H9 (cell line): ENCODE results near the gene SMARCD3. TPM values are rescaled to one million over a fixed set of nuclear protein-coding genes. Genes with fewer than 3 reads are reported as not detected.

Source experiments
- DNase-seq: peaks from one replicate; pipeline ENCODE4 v3.0.0-alpha.2; 2017
- H2AFZ ChIP-seq: one replicate; pipeline ENCODE4 v1.6.1; 2013; ENCODE audit warnings: mild to moderate bottlenecking, low read length, control low read depth, moderate library complexity
- H2AK5ac ChIP-seq: 2 replicates; pipeline ENCODE4 v1.6.1; 2013; ENCODE audit warnings: low read length, control low read depth, mixed read lengths; ENCODE audit not compliant: insufficient read length
- H2BK120ac ChIP-seq: one replicate; pipeline ENCODE4 v1.6.1; 2013; ENCODE audit warnings: low read depth, mild to moderate bottlenecking, low read length, control low read depth, inconsistent platforms; ENCODE audit not compliant: poor library complexity, severe bottlenecking
- H2BK12ac ChIP-seq: 2 replicates; pipeline ENCODE4 v1.6.1; 2013; ENCODE audit warnings: low read length, control low read depth, mixed read lengths, low read depth; ENCODE audit not compliant: insufficient read length
- H2BK15ac ChIP-seq: 2 replicates; pipeline ENCODE4 v1.6.1; 2013; ENCODE audit warnings: low read depth, low read length, control low read depth
- H2BK20ac ChIP-seq: one replicate; pipeline ENCODE4 v1.6.1; 2013; ENCODE audit warnings: low read depth, mild to moderate bottlenecking, low read length, control low read depth, inconsistent platforms; ENCODE audit not compliant: poor library complexity, severe bottlenecking
- H2BK5ac ChIP-seq: 2 replicates; pipeline ENCODE4 v1.6.1; 2013; ENCODE audit warnings: low read length, control low read depth, mixed read lengths; ENCODE audit not compliant: insufficient read length
- H3K14ac ChIP-seq: 2 replicates; pipeline ENCODE4 v1.6.1; 2013; ENCODE audit warnings: low read length, control low read depth; ENCODE audit not compliant: insufficient read depth
- H3K18ac ChIP-seq: 2 replicates; pipeline ENCODE4 v1.6.1; 2013; ENCODE audit warnings: low read depth, mild to moderate bottlenecking, mixed read lengths, low read length, control low read depth; ENCODE audit not compliant: insufficient read length
- H3K23ac ChIP-seq: 2 replicates; pipeline ENCODE4 v1.6.1; 2013; ENCODE audit warnings: low read length, control low read depth, mixed read lengths, low read depth; ENCODE audit not compliant: insufficient read length
- H3K23me2 ChIP-seq: 2 replicates; pipeline ENCODE4 v1.6.1; 2013; ENCODE audit warnings: low read depth, mild to moderate bottlenecking, mixed read lengths, low read length, control low read depth; ENCODE audit not compliant: insufficient read length, poor library complexity, severe bottlenecking
- H3K27ac ChIP-seq: 2 replicates; pipeline ENCODE4 v1.5.1; 2013; ENCODE audit warnings: low read length, control low read depth, mixed read lengths, low read depth; ENCODE audit not compliant: insufficient read length
- H3K27me3 ChIP-seq: 2 replicates; pipeline ENCODE4 v1.6.1; 2013; ENCODE audit warnings: low read length, control low read depth, inconsistent platforms; ENCODE audit not compliant: insufficient read depth
- H3K4ac ChIP-seq: 2 replicates; pipeline ENCODE4 v1.6.1; 2013; ENCODE audit warnings: low read depth, mild to moderate bottlenecking, control low read depth, inconsistent platforms, low read length, moderate library complexity
- H3K4me1 ChIP-seq: 2 replicates; pipeline ENCODE4 v1.6.1; 2013; ENCODE audit warnings: low read length, control low read depth, inconsistent platforms; ENCODE audit not compliant: insufficient read depth
- H3K4me2 ChIP-seq: 2 replicates; pipeline ENCODE4 v1.6.1; 2013; ENCODE audit warnings: low read length, control low read depth, mixed read lengths; ENCODE audit not compliant: insufficient read length, insufficient read depth
- H3K56ac ChIP-seq: 2 replicates; pipeline ENCODE4 v1.6.1; 2013; ENCODE audit warnings: low read depth, mild to moderate bottlenecking, mixed read lengths, low read length, control low read depth; ENCODE audit not compliant: insufficient read length
- H3K79me1 ChIP-seq: 2 replicates; pipeline ENCODE4 v1.6.1; 2013; ENCODE audit warnings: low read depth, mild to moderate bottlenecking, moderate library complexity, low read length, control low read depth, inconsistent platforms; ENCODE audit not compliant: insufficient read depth, poor library complexity, severe bottlenecking
- H3K79me2 ChIP-seq: 2 replicates; pipeline ENCODE4 v1.6.1; 2013; ENCODE audit warnings: low read length, control low read depth, inconsistent platforms; ENCODE audit not compliant: insufficient read depth
- H3K9ac ChIP-seq: 2 replicates; pipeline ENCODE4 v1.6.1; 2013; ENCODE audit warnings: low read length, control low read depth, mixed read lengths; ENCODE audit not compliant: insufficient read length; ENCODE audit errors: extremely low read depth
- H3K9me3 ChIP-seq: one replicate; pipeline ENCODE4 v1.6.1; 2013; ENCODE audit warnings: low read depth, low read length, inconsistent platforms; ENCODE audit not compliant: control insufficient read depth
- H3T11ph ChIP-seq: one replicate; pipeline ENCODE4 v1.6.1; 2013; ENCODE audit warnings: mild to moderate bottlenecking, low read length, control low read depth, inconsistent platforms
- H4K20me1 ChIP-seq: one replicate; pipeline ENCODE4 v1.6.1; 2013; ENCODE audit not compliant: control insufficient read depth, insufficient read length, insufficient read depth
- H4K5ac ChIP-seq: 2 replicates; pipeline ENCODE4 v1.6.1; 2013; ENCODE audit warnings: low read depth, mild to moderate bottlenecking, mixed read lengths, low read length, control low read depth; ENCODE audit not compliant: insufficient read length
- H4K8ac ChIP-seq: replicated peaks from 2 replicates; pipeline ENCODE4 v1.6.1; 2013; ENCODE audit warnings: low read length, control low read depth, mixed read lengths, low read depth; ENCODE audit not compliant: insufficient read length
- H4K91ac ChIP-seq: 2 replicates; pipeline ENCODE4 v1.6.1; 2013; ENCODE audit warnings: low read depth, mild to moderate bottlenecking, moderate library complexity, mixed read lengths, low read length, control low read depth; ENCODE audit not compliant: insufficient read length
- H3K27ac Mint-ChIP-seq, 3 experiments: 2 replicates in 2 of 3; 3 replicates in 1 of 3; pipeline ENCODE4 v1.8.0; 2020 to 2021; ENCODE audit warnings: mixed read lengths in 3 of 3, mild to moderate bottlenecking in 1 of 3, moderate library complexity in 1 of 3
- H3K27me3 Mint-ChIP-seq: 2 replicates; pipeline ENCODE4 v1.8.0; 2021; ENCODE audit warnings: low read depth, mild to moderate bottlenecking, moderate library complexity, mixed read lengths
- H3K36me3 Mint-ChIP-seq, 3 experiments: 2 replicates in 2 of 3; 3 replicates in 1 of 3; pipeline ENCODE4 v1.8.0; 2020 to 2021; ENCODE audit warnings: low read depth in 3 of 3, mixed read lengths in 3 of 3; ENCODE audit not compliant: insufficient read depth in 1 of 3
- H3K4me1 Mint-ChIP-seq, 2 experiments: 2 replicates each; pipeline ENCODE4 v1.8.0; 2020; ENCODE audit warnings: mixed read lengths in 2 of 2
- H3K4me3 Mint-ChIP-seq, 2 experiments: 2 replicates in 1 of 2; 3 replicates in 1 of 2; pipeline ENCODE4 v1.8.0; 2020 to 2021; ENCODE audit warnings: mild to moderate bottlenecking in 2 of 2, mixed read lengths in 2 of 2, moderate library complexity in 1 of 2
- H3K9me3 Mint-ChIP-seq, 2 experiments: 2 replicates in 1 of 2; 3 replicates in 1 of 2; pipeline ENCODE4 v1.8.0; 2020; ENCODE audit warnings: mild to moderate bottlenecking in 2 of 2, mixed read lengths in 2 of 2, moderate library complexity in 1 of 2
- CTCF ChIP-seq: fragments of 200-600 bp; sonication (generic); conservative IDR thresholded peaks from 3 replicates; pipeline ENCODE4 v1.8.0; 2021; ENCODE audit warnings: antibody characterized with exemption, mild to moderate bottlenecking
- WGBS: extraction: QIAGEN DNeasy Blood & Tissue Kit; methylation state at CpG from one replicate; pipeline ENCODE4 v1.1.7; 2013; ENCODE audit warnings: missing lambda C conversion rate, low lambda C conversion rate, mixed read lengths; ENCODE audit not compliant: insufficient read length; ENCODE audit errors: extremely low coverage; 5-methylcytosine and 5-hydroxymethylcytosine counted together
- total RNA-seq: library from RNA; stranded (reverse); gene quantifications from 2 replicates; pipeline ENCODE4 v1.2.1, GENCODE V29; 2021

Gene SMARCD3
- total RNA-seq, 1 experiment from 2014 or later: 5.0 TPM

- no peak overlapping the region for H2BK20ac ChIP-seq
- no peak overlapping the region for H2AK5ac ChIP-seq
- no peak overlapping the region for H3K27ac Mint-ChIP-seq
- no peaks in the 10 kb centered on the region for H3K4me1 ChIP-seq
- H3K79me2 ChIP-seq: no peaks in the 10 kb centered on the region
- no peak overlapping the region for H2BK5ac ChIP-seq
- no peak overlapping the region for H3K14ac ChIP-seq
- H3K23me2 ChIP-seq: no peaks in the 10 kb centered on the region
- H3K56ac ChIP-seq: no peak overlapping the region
- no peak overlapping the region for H3K27ac ChIP-seq
- H3K27me3 Mint-ChIP-seq: peaks cover 32% of the 10 kb centered on the region
- no peak overlapping the region for H3K18ac ChIP-seq
- no CpG with 5 or more reads among the region's 4 CpGs for WGBS
- no peak overlapping the region for H4K91ac ChIP-seq
- no peak for DNase-seq
- H3K4me2 ChIP-seq: no peak overlapping the region
- H3K4ac ChIP-seq: no peak overlapping the region
- no peak for TF ChIP-seq CTCF
- H3K4me1 Mint-ChIP-seq: no peaks in the 10 kb centered on the region
- no peak overlapping the region for H2BK120ac ChIP-seq
- H3K27me3 ChIP-seq: no peaks in the 10 kb centered on the region
- H2BK12ac ChIP-seq: no peak overlapping the region
- no peaks in the 10 kb centered on the region for H3K79me1 ChIP-seq
- H4K8ac ChIP-seq: no peak overlapping the region
- no peaks in the 10 kb centered on the region; a peak in 1 of 7 replicates for H3K36me3 Mint-ChIP-seq
- H2AFZ ChIP-seq: no peak overlapping the region
- no peak overlapping the region for H3T11ph ChIP-seq
- no peaks in the 10 kb centered on the region for H3K9me3 Mint-ChIP-seq
- H3K4me3 Mint-ChIP-seq: no peak overlapping the region
- H4K5ac ChIP-seq: no peak overlapping the region
- H3K23ac ChIP-seq: no peak overlapping the region
- no peaks in the 10 kb centered on the region for H4K20me1 ChIP-seq
- H2BK15ac ChIP-seq: no peak overlapping the region
- H3K9me3 ChIP-seq: no peaks in the 10 kb centered on the region
- H3K9ac ChIP-seq: no peak overlapping the region
These were observed 59.5 kb downstream of the SMARCD3 start for GRCh38 chr7:151189038-151189437.

Other genes with a start within 250 kb of the SMARCD3 start
- gene ATG9B, start 224.2 kb downstream of the SMARCD3 start, total RNA-seq: 1.5 and 2.0 TPM in 2 replicates
- 22.1 and 23.9 TPM in 2 replicates for gene ABCB8, start 220.2 kb downstream of the SMARCD3 start, total RNA-seq
- gene ASIC3, start 200.2 kb downstream of the SMARCD3 start, total RNA-seq: 1.7 and 2.3 TPM in 2 replicates
- gene CDK5, start 190.8 kb downstream of the SMARCD3 start, total RNA-seq: 16.3 and 19.9 TPM in 2 replicates
- gene SLC4A2, start 189.1 kb downstream of the SMARCD3 start, total RNA-seq: 136 and 138 TPM in 2 replicates
- 57.8 and 59.5 TPM in 2 replicates for gene FASTK, start 167.9 kb downstream of the SMARCD3 start, total RNA-seq
- 45.4 and 53.6 TPM in 2 replicates for gene TMUB1, start 165.2 kb downstream of the SMARCD3 start, total RNA-seq
- 97.7 and 99.6 TPM in 2 replicates for gene AGAP3, start 162.2 kb downstream of the SMARCD3 start, total RNA-seq
- gene GBX1, start 81.0 kb downstream of the SMARCD3 start, total RNA-seq: not detected in 2 replicates
- gene ASB10, start 61.4 kb downstream of the SMARCD3 start, total RNA-seq: not detected in 2 replicates
- 0.97 TPM in 1 of 2 replicates, not detected in the other for gene H2BK1, start 38.2 kb downstream of the SMARCD3 start, total RNA-seq
- 70.1 and 70.5 TPM in 2 replicates for gene ABCF2, start 21.5 kb downstream of the SMARCD3 start, total RNA-seq
- 25.7 and 28.1 TPM in 2 replicates for gene CHPF2, start 16.2 kb downstream of the SMARCD3 start, total RNA-seq
- 45.8 and 48.5 TPM in 2 replicates for gene NUB1, start 93.1 kb upstream of the SMARCD3 start, total RNA-seq
- gene WDR86, start 161.3 kb upstream of the SMARCD3 start, total RNA-seq: 8.1 and 9.4 TPM in 2 replicates
- gene CRYGN, start 191.4 kb upstream of the SMARCD3 start, total RNA-seq: 0.79 and 1.8 TPM in 2 replicates